GM18502 (cell line): ENCODE data around the gene SELENOO.
"Not testable (repeated sequence)": the region's sequence is repeated elsewhere in the genome, so short reads cannot be mapped to it uniquely, and the experiment has no call there.

Experiments
- ATAC-seq: cut with Tn5 transposase; IDR thresholded peaks from one replicate; pipeline ENCODE4 v1.9.1; 2021; ENCODE audit warnings: mild to moderate bottlenecking; ENCODE audit not compliant: unreplicated experiment, poor library complexity

Gene SELENOO

DNA sequence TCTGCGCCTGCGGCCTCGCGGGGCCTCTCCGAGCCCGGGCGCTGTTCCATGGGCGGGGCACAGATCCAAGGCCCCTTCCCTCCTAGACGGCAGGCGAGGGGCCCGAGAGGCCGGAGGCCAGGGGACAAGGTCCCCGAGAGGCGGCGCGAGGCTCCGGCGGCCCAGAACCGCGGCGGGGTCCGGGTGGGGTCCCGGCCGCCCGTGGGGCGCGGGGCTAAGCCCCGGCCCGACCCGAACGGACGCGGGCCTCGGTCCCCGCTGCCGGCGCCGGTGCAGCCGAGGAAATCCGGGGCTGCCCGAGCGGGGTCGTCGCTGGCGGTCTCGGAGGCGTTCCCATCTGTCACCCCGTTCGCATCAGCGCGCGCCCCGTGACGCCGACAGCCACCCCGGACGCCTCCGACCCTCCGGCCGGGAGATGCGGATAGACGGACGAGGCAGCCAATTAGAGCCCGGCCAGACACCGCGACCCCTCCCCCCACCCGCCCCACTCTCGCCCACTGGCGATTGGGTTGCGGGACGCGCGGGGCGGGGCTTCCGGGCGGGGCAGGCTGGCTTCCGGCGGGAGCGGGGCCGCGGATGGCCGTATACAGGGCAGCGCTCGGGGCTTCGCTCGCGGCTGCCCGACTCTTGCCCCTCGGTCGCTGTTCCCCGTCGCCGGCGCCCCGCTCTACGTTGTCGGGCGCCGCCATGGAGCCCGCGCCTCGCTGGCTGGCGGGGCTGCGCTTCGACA is at the start of gene SELENOO:
Gene SELENOO, plus strand, starts transcription at position 551 of the 730 bp plus-strand sequence. Its CDS starts 26 bp downstream, at position 577.
- ATAC-seq = peak; percentile 59

- no peak for ATAC-seq
Observed at GRCh38 chr22:50151571-50152537, 49.0 kb upstream of the SELENOO start.

GRCh38 chr22:50153056-50153755 is 47.6 kb upstream of the SELENOO start:
- ATAC-seq = no peak

- ATAC-seq = no peak
Observed at GRCh38 chr22:50153756-50154140, 47.1 kb upstream of the SELENOO start.

DNA sequence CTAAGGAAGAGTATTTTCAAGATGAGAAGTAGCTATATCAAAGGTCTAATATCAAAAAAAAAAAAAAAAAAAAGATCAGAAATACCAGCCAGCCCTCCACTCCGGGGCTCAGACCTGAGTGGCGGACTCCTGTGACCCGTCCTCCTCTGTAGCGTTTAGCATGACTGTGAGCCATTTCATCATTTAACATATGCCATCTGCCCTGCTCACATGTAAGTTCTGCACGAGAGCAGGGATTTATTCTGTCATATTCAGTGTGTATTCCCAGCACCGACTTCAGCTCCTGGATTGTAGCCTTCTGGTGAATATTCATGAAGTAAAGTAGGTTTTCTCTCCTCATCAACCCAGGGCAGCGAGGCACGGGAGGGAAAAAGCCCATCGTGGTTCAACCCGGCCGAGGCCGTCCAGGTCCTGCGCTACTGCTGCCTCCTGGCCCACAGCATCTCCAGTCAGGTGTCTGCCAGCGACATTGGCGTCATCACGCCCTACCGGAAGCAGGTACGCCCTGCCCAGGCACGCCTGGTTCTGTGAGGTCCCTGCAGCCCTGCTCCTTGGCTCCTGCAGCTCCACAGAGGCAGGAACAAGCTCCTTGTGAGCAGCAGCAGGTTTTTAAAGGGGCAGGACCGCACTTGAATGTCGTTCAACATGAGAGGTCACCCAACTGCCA is 43.0 kb upstream of the SELENOO start:
- ATAC-seq = no peak

DNA sequence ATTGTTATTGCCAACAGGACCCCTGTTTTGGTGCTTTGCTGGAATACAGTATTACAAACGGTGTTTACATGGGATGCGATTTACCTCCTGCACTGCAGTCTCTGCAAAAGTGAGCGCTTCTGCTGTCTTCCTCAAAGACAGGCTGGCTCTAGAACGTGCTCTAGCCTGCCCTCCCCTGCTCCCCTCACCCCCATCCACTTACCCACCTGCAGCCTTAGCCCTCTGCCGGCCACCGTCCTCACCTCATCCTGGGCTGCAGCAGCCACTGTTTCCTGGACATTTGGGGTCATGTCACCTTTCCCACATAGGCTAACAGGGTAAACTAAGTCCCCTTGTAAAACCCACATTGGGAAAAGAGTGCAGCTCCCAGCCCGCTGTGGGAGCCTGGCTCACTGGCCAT is 39.9 kb upstream of the SELENOO start:
- ATAC-seq = no peak

GRCh38 chr22:50161508-50162390 is 39.1 kb upstream of the SELENOO start:
- ATAC-seq = no peak

DNA sequence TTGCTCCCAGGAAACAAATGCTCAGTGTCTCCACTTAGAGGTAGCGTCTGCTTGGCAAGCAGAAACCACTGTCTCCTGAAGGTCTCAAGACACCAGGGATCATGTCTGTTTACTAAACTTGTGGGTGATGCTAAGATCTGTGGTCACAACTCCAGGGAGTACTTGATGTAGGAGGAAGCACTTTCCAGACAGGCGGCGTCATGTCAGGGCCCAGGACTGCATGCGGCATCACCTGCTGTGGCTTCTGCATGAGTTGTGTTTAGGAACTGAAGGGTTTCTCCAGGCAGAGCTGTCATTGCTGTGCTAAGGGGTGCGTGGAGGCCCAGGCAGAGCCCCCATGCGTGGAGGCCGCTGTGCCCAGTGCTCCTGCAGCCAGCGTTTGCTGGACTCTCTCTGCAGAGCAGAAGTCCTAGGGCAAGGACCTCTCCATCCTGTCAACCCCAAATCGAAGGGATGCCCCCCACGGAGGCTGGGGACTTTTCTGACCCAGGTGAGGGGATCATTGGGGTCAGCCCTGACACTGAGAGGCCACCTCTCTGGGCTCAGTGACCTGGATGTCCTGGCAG is 38.3 kb upstream of the SELENOO start:
- no peak for ATAC-seq

DNA sequence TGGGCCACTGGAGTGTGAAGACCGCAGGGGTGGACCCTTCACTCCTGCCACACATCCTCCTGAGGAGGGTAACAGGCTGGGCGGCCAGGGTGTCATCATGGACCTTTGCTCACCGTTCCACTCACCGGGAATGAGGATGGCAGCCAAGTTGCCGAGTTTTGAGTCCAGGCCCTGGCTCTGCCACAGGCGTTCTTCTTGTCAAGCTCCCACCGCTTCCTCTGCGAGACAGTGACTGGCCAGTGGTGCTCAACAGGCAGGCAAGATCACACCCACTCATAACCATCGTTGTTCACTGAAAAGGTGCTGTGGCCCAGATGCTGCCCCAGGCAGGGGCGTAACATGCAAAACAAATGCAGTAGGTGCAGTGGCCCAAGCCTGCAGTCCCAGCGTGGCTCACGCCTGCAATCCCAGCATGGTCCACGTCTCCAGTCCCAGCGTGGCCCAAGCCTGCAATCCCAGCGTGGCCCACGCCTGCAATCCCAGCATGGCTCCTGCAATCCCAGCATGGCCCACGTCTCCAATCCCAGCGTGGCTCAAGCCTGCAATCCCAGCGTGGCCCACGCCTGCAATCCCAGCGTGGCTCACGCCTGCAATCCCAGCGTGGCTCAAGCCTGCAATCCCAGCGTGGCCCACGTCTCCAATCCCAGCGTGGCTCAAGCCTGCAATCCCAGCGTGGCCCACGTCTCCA is 35.2 kb upstream of the SELENOO start:
- no peak for ATAC-seq

- ATAC-seq = no peak
Observed at GRCh38 chr22:50167689-50168489, 32.9 kb upstream of the SELENOO start.

- ATAC-seq = not testable (repeated sequence)
Observed at GRCh38 chr22:50168490-50169180, 32.2 kb upstream of the SELENOO start.

DNA sequence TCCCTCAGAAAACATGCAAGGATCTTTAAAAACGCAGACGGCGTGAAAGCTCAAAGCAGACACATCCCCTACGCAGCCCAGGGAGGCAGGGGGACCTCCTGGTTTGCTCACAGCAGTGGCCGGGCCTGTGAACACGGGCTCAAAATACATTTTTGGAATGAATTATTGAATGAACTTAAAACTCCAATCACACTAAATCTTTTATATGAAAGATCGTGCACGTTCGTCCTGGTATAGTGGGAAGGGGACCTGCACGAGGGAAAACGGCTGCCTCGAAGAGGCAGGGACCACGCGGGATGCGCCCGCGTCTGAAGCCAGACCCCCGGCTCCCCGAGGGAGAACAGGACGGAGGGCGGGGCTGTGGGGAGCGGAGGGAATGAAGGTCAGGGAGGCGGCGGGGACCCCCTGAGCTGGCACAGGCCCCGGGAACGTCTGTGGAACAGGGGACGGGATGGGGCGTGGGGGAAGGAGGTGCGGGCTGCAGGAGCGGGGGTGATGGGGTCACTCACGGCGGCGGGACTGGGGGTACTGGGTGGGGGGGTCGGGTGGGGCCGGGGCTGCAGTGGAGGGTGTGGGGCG is 31.5 kb upstream of the SELENOO start:
- no peak for ATAC-seq

GRCh38 chr22:50169774-50170341 is 31.0 kb upstream of the SELENOO start:
- no peak for ATAC-seq

GRCh38 chr22:50170453-50171318 is 30.1 kb upstream of the SELENOO start, which contains the start of gene PANX2:
TSS of gene PANX2 (plus strand) at chr22:50170731. CDS start at chr22:50170731, 0 bp downstream.
- no peak for ATAC-seq

GRCh38 chr22:50171319-50171964 is 29.4 kb upstream of the SELENOO start:
- ATAC-seq = no peak
